Measurements from ENCODE around the gene VPS35.

VPS35 gene

DNA sequence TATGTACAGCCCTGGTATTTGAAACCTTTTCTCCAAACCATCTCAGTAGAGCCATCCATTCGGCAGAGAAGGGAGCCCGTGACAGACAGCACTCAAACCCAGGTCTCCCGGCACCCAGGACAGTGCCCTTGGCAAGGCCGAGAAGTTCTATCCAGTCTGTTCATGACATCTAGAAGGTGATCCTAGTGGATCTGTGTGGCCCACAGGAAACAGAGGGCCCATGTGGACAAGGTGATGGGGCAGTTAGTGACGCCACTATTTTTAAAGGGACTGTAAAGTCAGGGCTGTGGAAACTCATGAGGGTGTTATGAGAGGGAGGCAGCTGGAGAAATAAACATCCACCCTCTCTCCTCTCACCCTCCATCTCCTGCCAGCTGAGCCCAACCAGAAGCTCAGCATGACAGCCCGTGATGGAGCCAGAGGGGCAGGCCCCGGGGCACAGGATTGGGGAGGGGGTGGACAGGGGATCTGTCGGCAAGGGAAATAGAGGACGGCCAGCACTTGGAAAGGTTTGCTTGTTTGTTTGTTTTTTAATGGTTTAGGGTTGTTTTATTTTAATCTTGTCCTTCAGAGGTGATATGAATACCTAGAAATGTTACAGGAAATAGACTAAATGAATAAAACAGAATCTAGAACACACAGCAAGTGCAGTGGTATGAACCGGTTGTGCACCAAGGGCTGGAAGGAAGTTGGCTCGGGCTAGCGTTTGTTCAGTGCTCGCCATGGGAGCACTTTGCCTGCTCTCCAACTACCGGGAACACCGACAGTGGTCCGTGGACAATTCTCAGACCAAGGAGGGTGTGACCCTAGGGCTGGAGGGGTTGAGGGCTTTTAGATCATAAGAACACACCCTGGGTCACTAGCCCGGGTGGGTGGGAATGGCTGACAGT is 42.1 kb upstream of the VPS35 start:
- no peak for DNase-seq (ENCODE audit: low read depth, low spot score)
- TF ChIP-seq, protein P1, sequence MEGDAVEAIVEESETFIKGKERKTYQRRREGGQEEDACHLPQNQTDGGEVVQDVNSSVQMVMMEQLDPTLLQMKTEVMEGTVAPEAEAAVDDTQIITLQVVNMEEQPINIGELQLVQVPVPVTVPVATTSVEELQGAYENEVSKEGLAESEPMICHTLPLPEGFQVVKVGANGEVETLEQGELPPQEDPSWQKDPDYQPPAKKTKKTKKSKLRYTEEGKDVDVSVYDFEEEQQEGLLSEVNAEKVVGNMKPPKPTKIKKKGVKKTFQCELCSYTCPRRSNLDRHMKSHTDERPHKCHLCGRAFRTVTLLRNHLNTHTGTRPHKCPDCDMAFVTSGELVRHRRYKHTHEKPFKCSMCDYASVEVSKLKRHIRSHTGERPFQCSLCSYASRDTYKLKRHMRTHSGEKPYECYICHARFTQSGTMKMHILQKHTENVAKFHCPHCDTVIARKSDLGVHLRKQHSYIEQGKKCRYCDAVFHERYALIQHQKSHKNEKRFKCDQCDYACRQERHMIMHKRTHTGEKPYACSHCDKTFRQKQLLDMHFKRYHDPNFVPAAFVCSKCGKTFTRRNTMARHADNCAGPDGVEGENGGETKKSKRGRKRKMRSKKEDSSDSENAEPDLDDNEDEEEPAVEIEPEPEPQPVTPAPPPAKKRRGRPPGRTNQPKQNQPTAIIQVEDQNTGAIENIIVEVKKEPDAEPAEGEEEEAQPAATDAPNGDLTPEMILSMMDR (IDR thresholded peaks at IDR 0.05; ENCODE audit: low read depth, low read length): no peak
- H3K4me3 ChIP-seq (ENCODE audit: low read depth, low read length): no peak overlapping the region
- in situ Hi-C loops (cut with HindIII; ENCODE audit: low sequenced_read_pairs): no loop called here

DNA sequence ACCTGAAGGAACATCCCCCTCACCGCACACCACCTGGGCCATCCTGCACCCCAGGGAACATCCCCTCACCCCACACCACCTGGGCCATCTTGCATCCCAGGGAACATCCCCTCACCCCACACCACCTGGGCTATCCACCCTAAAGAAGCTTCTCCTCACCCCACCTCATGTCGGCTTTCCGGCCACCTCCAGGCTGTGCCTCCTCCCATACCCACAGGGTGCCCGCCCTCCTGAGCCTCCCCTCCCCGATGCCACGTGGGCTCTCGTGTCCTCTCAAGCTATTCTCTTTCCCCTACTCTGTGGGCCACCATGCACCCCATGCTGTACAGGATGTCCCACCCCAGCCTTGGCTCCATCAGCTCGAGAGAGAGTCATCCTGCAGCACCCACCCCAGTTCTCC is 41.1 kb upstream of the VPS35 start:
- TF ChIP-seq, protein P1 (IDR thresholded peaks at IDR 0.05; ENCODE audit: low read depth, low read length): no peak
- no peak for DNase-seq (ENCODE audit: low read depth, low spot score)
- in situ Hi-C loops (cut with HindIII; ENCODE audit: low sequenced_read_pairs): no loop called here
- H3K4me3 ChIP-seq (ENCODE audit: low read depth, low read length): no peak overlapping the region

DNA sequence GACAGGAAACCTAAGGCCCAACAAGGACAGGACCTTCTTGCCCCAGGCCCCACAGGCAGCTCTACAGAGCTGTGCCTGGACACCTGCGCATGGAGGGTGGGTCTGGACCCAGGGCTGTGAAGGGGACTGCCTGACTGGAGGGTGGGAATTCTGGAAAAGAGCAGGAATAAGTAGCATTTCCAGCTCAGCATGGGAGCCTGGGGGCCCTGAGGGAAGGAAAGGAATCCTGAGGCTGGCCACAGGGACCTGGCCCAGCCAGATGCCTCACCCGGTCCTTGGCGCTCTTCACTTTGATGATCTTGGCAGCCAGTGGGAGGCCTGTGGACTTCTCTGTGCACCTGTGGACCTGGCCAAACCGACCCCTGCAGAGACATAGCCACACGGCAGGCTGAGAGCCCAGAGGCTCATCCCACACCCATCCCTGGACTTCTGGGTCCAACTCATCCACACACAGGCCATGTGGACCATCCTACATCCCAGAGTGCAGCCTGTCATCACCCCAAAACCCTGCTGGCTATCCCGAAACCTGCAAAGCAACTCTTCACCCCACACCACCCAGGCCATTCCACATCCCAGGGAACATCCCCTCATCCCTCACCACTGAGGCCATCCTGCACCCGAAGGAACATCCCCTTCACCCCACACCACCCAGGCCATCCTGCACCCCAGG is 40.5 kb upstream of the VPS35 start:
- no peak overlapping the region for H3K4me3 ChIP-seq (ENCODE audit: low read depth, low read length)
- in situ Hi-C loops (cut with HindIII; ENCODE audit: low sequenced_read_pairs): no loop called here
- no peak for DNase-seq (ENCODE audit: low read depth, low spot score)
- TF ChIP-seq, protein P1 (IDR thresholded peaks at IDR 0.05; ENCODE audit: low read depth, low read length): no peak

DNA sequence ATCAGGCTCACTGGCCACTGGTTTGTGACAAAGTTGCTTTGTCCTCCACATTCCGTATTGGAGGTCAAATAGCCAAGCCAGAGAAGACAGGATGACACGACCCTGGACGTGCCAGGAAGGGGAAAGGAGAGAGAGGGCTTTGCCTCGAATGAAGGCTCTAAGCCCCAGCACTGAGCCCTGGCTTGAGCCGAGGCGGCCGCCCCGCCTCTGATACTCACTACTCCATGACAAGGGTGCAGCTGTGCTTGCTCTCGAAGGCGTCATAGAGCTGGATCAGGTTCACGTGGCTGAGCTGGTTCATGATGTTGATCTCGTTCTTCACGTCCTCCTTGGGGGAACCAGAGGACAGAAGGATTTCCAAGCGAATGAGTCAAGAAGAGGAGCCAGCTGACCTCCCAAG is 39.8 kb upstream of the VPS35 start:
- TF ChIP-seq, protein P1 (IDR thresholded peaks at IDR 0.05; ENCODE audit: low read depth, low read length): no peak
- in situ Hi-C loops (cut with HindIII; ENCODE audit: low sequenced_read_pairs): no loop called here
- no peak for DNase-seq (ENCODE audit: low read depth, low spot score)

DNA sequence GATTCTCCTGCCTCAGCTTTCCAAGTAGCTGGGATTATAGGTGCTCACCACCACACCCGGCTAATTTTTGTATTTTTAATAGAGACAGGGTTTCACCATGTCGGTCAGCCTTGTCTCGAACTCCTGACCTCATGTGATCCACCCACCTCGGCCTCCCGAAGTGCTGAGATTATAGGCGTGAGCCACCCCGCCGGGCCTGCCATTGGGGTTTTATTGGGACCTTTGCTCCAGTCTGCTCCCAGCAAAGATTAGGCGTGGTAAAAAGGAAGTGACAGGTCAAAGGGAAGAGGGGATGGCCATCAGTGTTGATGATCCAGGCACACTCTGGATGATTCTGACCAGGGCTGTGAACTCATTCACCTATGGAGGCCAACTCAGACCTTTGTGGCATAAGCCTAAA is 38.7 kb upstream of the VPS35 start:
- DNase-seq (ENCODE audit: low read depth, low spot score): no peak
- TF ChIP-seq, protein P1 (IDR thresholded peaks at IDR 0.05; ENCODE audit: low read depth, low read length): no peak
- in situ Hi-C loops (cut with HindIII; ENCODE audit: low sequenced_read_pairs): no loop called here
- H3K4me3 ChIP-seq (ENCODE audit: low read depth, low read length): no peak overlapping the region

More for the DNA sequence above, 39.8 kb upstream of the VPS35 start:
- H3K4me3 ChIP-seq (ENCODE audit: low read depth, low read length): no peak overlapping the region

DNA sequence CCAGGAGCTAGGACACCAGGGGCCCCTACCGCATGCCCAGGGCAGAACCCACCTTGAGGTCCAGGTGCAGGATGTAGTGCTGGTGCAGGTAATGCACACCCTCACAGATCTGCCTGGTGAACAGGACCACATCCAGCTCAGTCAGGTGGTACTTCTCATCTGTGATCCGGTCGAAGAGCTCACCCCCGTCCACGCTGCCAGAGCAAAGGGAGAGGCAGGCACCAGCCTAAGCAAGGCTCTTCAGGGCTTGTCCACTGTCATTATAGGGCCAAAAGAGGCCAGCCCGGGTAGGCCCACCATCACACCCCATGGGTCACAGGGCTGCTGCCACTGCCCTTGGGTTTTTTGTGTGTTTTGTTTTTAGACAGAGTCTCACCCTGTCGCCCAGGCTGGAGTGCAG is 38.2 kb upstream of the VPS35 start:
- H3K4me3 ChIP-seq (ENCODE audit: low read depth, low read length): no peak overlapping the region
- TF ChIP-seq, protein P1 (IDR thresholded peaks at IDR 0.05; ENCODE audit: low read depth, low read length): no peak
- in situ Hi-C loops (cut with HindIII; ENCODE audit: low sequenced_read_pairs): no loop called here
- no peak for DNase-seq (ENCODE audit: low read depth, low spot score)
